Stimulated activated CD8-positive, alpha-beta memory T cell treated with anti-CD3 and anti-CD28 coated beads, Interleukin-15, amount 100 ng/mL, for 24 hours (primary cell): Measurements from ENCODE around the gene ACER3.
"Not testable (repeated sequence)": the region's sequence is repeated elsewhere in the genome, so short reads cannot be mapped to it uniquely, and the experiment has no call there.

Experiments used
- DNase-seq: peaks from one replicate; pipeline ENCODE4 v3.0.0-alpha.2; 2020; ENCODE audit warnings: low read depth

The ACER3 gene

DNA sequence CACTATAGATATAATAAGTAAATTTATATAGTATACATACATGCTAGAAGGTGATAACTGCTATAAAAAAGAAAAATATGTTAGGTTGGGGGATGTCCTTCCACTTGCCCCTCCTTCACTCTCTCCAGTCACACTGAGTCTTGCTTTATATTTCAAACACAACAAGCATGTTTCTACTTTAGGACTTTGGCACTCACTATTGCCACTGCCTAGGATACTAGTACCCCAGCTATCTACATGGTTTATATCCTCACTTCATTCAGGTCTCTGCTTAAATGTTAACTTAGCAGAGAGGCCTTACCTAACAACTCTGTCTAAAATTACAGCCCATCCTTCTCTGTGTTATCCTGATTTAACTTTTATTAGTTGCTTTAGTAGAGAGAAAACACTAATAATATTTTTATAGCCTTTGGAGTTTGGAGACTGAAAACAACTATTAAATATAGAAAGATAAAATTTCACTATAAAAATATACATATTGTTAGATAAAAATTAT, 134.4 kb downstream of the ACER3 start:
- no peak for DNase-seq

GRCh38 chr11:76997512-76997911, 136.8 kb downstream of the ACER3 start:
- DNase-seq: no peak

GRCh38 chr11:76999597-76999996, 138.9 kb downstream of the ACER3 start:
- no peak for DNase-seq

DNA sequence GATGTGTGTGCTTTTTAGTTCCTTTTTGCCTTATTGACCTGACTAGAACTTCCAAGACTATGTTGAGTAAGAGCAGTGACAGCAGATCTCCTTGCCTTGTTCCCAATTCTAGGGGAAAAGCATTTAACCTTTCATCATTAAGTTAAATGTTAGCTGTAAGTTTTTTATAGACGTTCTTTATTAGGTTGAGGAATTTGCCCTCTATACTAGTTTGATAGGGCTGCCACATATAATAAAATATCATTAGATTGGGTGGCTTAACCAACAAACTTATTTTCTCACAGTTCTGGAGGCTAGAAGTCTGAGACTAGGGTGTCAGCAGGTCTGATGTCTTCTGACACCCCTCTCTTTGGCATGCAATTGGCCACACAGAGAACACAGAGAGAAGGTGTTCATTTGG, 140.9 kb downstream of the ACER3 start:
- DNase-seq: no peak

DNA sequence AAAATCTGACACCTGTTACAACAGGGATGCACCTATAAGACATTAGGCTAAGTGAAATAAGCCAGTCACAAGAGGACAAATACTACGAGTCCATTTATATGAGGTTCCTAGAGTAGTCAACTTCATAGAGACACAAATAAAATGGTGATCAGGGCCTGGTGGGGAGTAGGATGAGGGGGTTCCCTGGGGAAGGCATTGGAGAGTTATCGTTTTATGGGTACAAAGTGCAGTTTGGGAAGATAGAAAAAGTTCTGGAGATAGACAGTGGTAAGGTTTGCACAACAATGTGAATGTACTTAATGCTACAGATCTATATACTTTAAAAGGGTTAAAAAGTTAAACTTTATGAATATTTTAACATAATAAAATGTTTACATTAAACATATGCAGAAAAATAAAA, 142.1 kb downstream of the ACER3 start:
- no peak for DNase-seq

- no peak for DNase-seq
Observed at GRCh38 chr11:77003963-77004362, 143.2 kb downstream of the ACER3 start.

DNA sequence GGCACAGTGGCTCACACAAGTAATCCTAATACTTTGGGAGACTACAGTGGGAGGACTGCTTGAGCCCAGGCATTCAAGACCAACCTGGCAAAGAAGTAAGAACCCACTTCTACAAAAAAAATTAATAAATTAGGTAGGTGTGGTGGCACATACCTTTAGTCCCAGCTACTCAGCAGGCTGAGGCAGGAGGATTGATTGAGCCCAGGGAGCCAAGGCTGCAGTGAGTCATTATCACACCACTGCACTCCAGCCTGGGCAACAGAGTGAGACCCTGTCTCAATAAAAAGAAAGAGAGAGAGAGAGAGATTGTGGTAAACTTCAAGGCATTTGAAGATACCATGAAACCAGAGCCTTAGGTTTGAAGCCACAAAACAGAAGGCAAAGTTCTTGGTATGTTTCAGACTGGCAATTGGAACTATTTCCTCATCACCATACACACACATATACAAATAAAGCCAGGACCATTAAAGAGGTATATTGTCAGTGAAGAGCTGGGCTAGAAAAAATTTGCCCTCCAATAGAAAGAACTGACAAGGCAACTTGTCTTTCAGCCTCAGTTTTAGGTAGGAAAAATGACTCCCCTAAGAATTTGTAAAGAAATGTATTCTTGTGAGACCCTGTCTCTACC, 148.9 kb downstream of the ACER3 start:
- DNase-seq: no peak

DNA sequence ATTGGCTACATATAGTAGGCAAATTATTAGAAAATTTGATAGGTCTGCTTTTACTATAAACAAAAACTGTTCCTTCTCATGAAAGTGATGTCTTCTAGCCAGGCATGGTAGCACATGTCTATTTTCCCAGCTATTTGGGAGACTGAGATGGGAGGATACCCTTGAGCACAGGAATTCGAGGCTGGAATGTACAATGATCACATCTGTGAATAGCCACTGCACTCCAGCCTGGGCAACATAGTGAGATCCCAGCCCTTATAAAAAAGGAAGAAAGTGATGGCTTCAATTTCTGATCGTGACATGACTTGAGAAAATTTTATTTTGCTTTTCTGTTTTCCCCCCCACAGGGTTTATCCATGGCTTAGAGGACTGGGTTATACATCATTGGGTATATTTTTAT, 154.0 kb downstream of the ACER3 start:
- no peak for DNase-seq

GRCh38 chr11:77018396-77018924, 157.7 kb downstream of the ACER3 start:
- DNase-seq: not testable (repeated sequence)

GRCh38 chr11:77019976-77020595, 159.4 kb downstream of the ACER3 start:
- no peak for DNase-seq

DNA sequence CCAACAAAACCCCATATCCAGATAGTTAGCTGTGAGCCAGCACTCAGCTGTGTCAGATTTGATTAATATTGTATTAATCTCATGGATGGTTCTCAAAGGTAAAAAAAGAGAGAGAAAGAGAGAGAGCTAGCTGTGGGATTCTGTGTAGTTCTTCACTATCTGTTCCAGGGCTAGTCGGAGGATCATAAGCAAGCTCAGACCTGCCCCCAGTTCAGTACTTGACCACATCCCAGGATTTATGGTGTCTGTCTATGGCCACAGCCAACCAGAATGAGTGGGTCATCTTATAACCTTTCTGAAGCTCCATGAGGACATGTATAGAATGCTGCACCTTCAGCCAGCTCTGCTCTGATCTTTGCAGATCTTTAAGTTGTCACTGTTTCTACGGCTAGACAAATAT, 160.0 kb downstream of the ACER3 start:
- no peak for DNase-seq

- no peak for DNase-seq
Observed at GRCh38 chr11:77024745-77025144, 164.0 kb downstream of the ACER3 start.

DNA sequence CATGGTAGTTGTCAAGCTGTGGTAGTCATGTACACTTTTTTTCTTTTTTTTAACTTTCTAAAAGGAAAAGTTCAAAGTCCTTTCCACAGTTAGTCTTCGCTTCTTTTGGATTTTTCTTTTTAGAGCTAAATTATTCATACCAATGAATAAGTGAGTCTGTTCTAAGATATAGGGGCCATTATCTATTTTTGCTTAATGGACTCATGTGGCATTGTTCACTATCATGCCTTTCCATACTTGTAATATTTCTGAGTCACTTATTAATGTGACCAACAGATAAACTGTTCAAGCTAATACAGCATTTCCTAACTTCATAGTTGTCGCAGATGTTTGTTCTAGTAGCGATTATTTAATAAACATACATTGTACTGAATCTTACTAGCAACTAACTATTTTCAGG, 165.5 kb downstream of the ACER3 start:
- no peak for DNase-seq

DNA sequence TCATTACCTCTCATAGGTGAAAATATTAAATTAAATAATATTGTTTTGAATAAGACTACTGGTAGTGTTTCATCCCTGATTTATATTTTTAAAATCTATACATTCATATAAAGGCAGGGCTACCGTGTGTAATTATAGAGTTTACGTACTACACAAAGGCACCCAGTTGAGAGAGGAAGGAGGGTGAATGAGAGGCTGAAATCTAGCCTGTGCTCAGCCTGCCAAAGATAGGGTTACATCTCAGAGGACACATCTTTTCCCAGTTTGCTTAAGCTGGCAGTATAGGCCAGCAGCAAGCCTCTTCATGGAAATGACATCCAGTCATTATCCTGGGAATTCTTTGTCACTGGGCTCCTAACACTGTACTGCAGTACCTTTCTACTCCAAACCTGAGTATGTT, 166.0 kb downstream of the ACER3 start:
- DNase-seq: no peak

DNA sequence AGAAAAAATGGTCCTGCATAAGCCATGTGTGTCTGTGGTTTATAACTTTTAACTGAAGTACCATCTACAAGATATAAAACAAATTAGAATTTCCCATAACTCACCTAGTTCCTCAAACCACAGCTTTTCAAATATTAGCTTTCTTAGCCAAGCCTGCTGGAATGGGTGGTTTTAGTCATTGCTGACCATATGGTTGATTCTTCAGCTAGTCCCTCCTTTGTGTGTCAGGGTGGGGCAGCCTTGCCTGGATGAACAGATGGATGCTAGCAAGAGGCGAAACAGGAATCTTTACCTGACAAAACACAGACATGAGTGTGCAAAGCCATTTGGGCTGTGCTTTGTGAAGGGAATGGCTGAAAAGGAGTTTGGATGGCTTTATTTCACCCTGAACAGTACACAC, 166.6 kb downstream of the ACER3 start:
- no peak for DNase-seq

DNA sequence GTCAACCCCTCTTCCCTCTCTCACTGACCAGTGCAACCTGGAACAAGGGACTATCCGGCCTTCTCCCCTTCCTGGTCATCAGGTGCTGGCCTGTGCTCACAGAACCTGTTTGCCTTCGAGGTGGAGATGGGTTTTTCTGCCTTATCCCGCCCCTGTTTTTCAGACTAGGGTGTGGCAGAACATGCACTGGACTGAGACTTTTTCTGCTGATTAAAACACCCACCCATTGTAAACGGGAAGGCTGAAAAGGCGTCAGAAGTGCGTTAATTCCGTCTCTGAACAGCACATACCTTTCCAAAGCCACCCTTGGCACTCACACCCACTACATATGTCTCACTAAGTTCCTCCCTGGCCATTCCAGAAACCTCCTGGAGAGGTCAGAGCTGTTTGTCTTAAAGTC, 169.1 kb downstream of the ACER3 start:
- no peak for DNase-seq

- no peak for DNase-seq
Observed at GRCh38 chr11:77030834-77031414, 170.2 kb downstream of the ACER3 start.

GRCh38 chr11:77031599-77031998, 170.9 kb downstream of the ACER3 start:
- no peak for DNase-seq

DNA sequence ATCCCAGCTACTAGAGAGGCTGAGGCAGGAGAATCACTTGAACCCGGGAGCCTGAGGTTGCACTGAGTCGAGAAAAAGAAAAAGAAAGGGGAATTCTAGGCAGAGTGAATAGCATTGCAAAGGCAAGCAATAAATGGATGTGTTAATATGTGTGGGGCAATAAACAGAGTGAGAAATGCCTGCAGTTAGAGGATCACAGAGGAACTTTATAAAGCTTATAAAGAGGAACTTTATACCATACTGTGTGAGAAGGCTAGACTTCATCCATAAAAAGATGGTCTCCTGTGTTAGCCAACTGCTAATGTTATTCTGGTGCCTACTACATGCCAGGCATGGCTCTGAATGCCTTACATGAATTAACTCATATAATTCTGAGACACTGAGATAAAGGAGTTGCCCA, 174.3 kb downstream of the ACER3 start:
- DNase-seq: no peak

DNA sequence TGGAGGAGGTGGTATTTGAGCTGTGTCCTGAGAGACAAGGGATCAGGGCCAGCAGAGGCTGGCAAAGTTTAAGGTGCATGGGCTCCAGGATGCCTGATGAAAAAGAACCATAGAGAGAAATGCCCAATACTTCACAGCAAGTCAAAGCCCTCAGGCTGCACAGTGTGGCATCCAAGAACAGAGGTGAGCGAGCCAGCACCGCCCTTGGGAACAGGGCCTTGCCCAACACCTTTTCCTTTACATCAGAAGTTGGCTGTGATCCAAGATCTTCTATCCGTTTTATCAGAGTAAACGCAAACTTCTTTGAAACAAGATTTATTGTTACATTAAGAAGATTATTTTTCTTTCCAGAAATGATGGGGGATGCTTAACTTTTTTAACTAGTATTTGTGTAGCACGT, 174.9 kb downstream of the ACER3 start:
- no peak for DNase-seq

DNA sequence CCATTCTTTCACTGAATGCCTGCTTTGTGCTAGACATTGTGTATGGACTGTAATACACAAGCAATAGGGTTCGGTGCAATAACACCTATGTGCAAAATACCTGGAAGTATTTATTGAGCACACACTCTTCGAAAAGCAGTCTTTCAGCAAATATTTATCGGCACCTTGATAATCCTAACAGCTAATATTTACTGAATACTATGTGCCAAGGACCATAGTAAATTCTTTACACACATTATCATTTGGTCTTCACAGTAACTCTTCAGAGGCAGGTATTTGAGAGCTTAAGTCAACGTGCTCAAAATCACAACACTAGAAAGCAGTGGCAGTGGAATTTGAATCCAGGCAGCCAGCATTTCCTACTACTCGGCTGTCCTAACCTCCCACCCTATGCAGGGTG, 175.7 kb downstream of the ACER3 start:
- no peak for DNase-seq

DNA sequence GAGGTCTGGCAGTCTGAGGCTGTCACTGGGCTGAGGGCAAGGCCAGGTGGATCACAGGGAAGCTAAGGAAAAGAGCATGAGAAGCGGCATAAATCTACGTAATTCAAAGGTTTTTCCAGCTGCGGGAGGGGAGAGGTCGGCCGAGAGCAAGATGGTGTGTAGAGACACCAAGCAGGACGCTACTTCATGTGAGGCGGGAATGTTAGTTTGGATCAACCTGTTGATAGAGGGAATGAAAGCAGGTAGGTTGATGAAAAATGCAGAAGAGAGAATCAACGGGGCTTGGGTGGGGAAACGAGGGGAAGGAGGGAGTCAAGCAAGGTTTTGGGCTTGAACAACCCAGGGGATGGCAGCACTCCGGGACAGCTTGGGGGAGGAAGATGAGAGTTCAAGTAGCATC, 176.3 kb downstream of the ACER3 start:
- DNase-seq: no peak

DNA sequence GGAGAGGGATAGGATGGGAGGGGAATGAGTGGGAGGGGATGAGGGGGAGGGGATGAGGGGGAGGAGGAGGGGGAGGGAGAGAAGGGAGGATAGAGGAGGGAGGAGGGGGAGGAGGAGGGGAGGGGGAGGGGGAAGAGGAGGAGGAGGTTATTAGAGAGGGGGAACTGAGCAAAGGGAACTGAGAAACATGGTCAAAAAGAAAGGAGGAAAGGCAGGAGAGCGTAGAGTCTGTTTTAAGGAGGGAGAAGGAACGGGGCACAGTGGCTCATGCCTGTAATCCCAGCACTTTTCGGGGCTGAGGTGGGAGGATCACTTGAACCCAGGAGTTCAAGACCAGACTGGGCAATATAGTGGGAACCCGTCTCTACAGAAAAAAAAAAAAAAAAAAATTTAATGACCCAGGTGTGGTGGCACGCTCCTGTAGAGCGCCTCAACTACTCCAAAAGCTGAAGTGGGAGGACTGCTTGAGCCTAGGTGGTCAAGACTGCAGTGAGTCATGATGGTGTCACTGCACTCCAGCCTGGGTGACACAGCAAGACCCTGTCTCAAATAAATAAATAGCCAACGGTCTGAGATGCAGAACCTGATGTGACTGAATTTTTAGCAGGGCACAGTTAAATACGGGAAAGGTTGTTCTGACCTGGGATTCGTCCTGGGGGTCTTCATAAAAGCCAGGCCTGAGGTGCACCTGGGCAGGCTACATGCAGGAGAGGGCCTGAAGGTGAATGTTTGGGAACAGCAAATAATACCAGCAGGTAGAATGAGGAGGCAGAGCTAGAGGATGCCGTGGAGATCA, 177.5 kb downstream of the ACER3 start:
- no peak for DNase-seq
